Mucosa of rectum (tissue), 2 donors: ENCODE measurements around the gene ZMAT5.

Experiments
- H3K27ac ChIP-seq, 2 donors: one replicate each; pipeline ENCODE4 v1.7.0; 2013; ENCODE audit warnings: inconsistent platforms in 2 of 2, low read depth in 2 of 2, low read length in 2 of 2
- H3K27me3 ChIP-seq, 2 donors: one replicate each; pipeline ENCODE4 v1.7.0; 2013; ENCODE audit warnings: low read length in 2 of 2; ENCODE audit not compliant: control insufficient read depth in 2 of 2, insufficient read depth in 2 of 2
- H3K36me3 ChIP-seq, 2 donors: one replicate each; pipeline ENCODE4 v1.7.0; 2013; ENCODE audit warnings: low read length in 2 of 2; ENCODE audit not compliant: control insufficient read depth in 2 of 2, insufficient read depth in 2 of 2
- H3K4me1 ChIP-seq, 2 donors: one replicate each; pipeline ENCODE4 v1.7.0; 2013; ENCODE audit warnings: low read length in 2 of 2, mild to moderate bottlenecking in 1 of 2; ENCODE audit not compliant: control insufficient read depth in 2 of 2, insufficient read depth in 2 of 2
- H3K4me3 ChIP-seq, 2 donors: one replicate each; pipeline ENCODE4 v1.7.0; 2013; ENCODE audit warnings: low read length in 2 of 2
- H3K9ac ChIP-seq, 2 donors: one replicate each; pipeline ENCODE4 v1.7.0; 2013; ENCODE audit warnings: low read length in 2 of 2, low read depth in 1 of 2, mild to moderate bottlenecking in 1 of 2
- H3K9me3 ChIP-seq, 2 donors: one replicate each; pipeline ENCODE4 v1.7.0; 2013; ENCODE audit warnings: low read length in 2 of 2; ENCODE audit not compliant: control insufficient read depth in 2 of 2
- donor health status: healthy.
- donor health status: Normal muscosa, but diverticular disease.

ZMAT5 gene

DNA sequence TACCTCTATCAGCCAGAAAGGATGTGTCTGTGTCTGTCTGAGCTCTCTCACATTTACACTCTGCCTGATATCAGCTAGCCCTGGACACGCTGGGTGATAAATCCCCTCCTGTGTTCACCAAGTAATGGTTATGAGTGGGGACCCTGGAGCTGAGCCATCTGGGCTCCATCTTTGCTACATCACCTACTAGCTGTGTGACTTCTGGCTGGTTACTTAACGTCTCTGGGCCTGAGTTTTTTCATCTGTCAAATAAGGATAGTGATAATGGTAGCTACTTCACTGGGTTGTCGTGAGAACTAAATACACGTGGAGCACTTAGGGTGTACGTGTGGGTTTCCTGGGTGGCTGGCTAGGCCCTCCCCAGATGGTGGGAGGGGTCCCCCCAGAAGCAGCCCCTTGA, 23.3 kb upstream of the ZMAT5 start:
- peaks cover 56 to 57% of the 10 kb centered on the region in 2 donors for H3K36me3 ChIP-seq

DNA sequence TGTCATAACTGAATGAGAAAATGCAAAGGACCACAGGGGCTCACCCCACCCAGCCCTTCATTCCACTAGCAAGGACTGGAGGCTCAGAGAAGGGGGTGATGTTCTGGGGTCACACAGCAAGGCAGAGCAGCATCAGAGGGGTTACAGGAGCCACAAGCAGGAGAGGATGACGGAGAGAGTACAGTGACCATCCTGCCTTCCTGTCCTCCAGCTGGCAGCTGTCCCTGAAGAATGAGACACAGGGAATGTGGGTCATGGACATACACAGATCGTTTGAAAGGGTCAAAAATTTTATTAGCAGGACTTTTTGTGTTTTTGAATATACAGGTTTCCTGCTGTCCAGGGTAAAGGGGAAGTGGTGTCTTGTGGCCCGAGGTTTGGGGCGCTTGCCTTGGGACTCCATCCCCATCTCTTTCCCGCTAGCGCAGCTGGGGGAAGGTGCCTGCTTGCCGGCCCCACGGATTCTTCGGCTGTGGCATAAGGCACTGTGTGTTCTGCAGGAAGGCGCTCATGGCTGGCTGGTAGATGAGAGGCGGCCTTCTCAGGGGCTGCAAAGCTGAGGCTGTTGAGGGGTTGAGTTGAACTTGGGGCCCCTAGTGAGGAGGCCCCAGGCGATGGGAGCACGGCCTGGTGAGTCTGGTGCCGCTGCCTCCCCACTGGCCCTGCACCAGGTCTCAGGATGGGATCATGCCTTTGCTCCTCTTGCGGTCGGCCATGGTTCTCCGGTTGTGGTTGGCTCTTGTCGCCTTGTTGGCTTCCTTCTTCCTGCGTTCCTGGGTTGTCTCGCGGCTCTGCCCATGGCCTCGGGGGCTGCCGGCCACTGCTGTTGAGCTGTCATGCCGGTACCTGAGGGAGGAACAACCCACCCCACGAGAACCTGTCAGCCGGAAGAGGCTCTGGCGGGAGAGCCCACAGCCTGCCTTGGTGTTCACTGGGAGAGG, 21.8 kb upstream of the ZMAT5 start:
- Histone ChIP-seq H3K27ac (no peak overlapping the region), H3K4me3 (no peak overlapping the region), H3K9me3 (no peaks in the 10 kb centered on the region), H3K4me1 (peaks cover 0 to 4% of the 10 kb centered on the region in 2 donors), H3K27me3 (no peaks in the 10 kb centered on the region), H3K9ac (no peak overlapping the region), H3K36me3 (peaks cover 51 to 55% of the 10 kb centered on the region in 2 donors)

More for the DNA sequence above, 23.3 kb upstream of the ZMAT5 start:
- H3K4me3 ChIP-seq = no peak overlapping the region
- no peak overlapping the region for H3K9ac ChIP-seq
- H3K4me1 ChIP-seq = no peaks in the 10 kb centered on the region
- no peak overlapping the region for H3K27ac ChIP-seq
- H3K9me3 ChIP-seq = no peaks in the 10 kb centered on the region
- H3K27me3 ChIP-seq = no peaks in the 10 kb centered on the region

DNA sequence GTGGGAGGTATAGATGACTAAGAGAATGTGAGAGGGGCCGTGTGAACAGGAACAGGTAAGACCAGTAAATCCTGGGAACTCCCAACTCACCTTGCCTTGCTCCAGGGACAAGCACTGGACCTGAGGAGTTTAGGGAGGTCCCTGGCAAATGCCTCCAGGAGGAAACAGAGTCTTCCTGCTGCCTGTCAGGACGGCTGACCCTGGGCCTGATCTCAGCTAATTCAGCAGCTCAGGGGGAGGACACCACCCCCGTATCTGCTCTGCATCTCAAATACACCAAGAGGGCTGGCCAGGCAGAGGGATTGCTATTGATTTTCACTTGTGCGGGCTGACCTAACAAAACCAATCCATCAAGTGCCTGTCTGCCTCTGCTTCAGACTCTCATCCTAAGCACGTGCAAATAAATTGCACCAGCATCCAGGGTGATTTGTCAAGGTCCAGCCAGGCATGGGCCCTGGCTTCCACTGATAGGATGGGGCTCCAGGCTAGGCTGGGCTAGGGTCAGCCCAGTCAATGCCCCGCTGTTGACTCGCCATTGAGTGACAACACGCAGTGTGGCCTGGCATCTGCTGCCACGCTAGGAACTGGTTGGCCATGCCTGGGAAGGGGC, 20.7 kb upstream of the ZMAT5 start:
- Histone ChIP-seq H3K27ac (no peak overlapping the region), H3K9me3 (no peaks in the 10 kb centered on the region), H3K4me1 (peaks cover 1 to 4% of the 10 kb centered on the region in 2 donors), H3K4me3 (no peak overlapping the region), H3K36me3 (peaks cover 41 to 44% of the 10 kb centered on the region in 2 donors), H3K9ac (no peak overlapping the region), H3K27me3 (no peaks in the 10 kb centered on the region)

DNA sequence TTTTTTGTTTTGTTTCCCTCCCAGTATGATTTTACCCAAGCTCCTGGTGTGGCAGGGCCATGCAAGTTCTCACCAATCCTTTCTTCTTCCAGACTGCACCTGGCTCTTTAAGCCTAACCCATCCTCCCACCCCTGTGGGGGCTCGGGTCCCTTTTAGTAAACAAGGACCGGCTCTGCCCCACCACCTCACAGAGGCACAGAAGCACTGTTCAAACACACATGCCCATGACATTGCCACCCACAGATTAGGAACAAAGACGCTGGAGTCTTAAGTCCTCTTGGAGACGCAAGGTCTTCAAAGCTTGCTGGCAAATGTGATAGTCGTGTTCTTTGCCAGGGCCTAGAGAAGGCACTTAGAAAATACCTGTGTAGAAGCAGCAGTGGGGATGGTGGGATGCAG, 19.2 kb upstream of the ZMAT5 start:
- no peak overlapping the region for H3K4me3 ChIP-seq
- no peak overlapping the region for H3K27ac ChIP-seq
- H3K4me1 ChIP-seq = peaks cover 10 to 12% of the 10 kb centered on the region in 2 donors
- no peak overlapping the region for H3K9ac ChIP-seq
- H3K36me3 ChIP-seq = peaks cover 29 to 31% of the 10 kb centered on the region in 2 donors
- H3K27me3 ChIP-seq = no peaks in the 10 kb centered on the region
- H3K9me3 ChIP-seq = no peaks in the 10 kb centered on the region

DNA sequence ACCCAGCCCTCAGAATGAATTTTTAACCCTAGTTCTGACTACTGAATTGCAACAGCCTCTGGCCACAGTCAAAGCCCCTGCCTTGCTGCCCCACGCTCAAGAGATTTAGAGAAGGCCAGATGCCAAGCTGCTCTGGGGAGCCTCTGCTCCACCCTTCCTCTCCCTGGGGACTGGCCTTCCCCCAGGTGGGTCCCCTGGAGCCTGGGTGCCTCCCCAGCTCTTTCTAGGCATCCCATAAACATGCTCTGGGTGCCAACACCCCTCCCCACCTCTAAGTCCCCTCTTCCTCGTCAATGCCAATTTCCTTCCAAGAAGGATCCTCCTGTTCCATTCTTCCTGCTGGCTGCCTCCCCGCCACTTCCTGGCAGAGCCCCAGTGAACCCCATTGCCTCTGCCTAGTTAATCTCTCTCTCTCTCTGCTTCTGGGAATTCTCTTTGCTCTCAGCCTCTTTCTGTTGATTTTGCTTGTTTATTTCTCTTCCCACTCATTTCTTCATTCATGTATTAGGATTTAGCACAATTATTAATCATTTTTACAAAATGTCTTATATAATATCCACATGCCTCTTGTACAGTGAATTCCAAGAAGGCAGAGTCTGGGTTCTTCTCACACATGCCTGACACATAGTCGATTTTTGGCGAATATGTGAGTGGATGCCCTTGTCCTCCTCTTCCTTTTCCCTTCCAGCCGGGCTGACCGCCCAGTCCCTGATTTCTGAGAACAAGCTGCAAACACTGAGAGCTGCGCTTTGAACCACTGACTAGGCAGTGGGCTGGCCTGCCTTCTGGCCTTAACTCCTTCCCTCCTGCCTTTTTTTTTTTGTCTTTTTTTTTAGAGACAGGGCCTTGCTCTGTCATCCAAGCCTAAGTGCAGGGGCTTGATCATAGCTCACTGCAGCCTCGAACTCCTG, 17.9 kb upstream of the ZMAT5 start:
- Histone ChIP-seq H3K4me1 (peaks cover 10 to 12% of the 10 kb centered on the region in 2 donors), H3K4me3 (no peak overlapping the region), H3K36me3 (peaks cover 17 to 22% of the 10 kb centered on the region in 2 donors), H3K9ac (no peak overlapping the region), H3K27ac (peak overlapping the region in 1 of 2 donors; percentile 15), H3K9me3 (no peaks in the 10 kb centered on the region), H3K27me3 (no peaks in the 10 kb centered on the region)

DNA sequence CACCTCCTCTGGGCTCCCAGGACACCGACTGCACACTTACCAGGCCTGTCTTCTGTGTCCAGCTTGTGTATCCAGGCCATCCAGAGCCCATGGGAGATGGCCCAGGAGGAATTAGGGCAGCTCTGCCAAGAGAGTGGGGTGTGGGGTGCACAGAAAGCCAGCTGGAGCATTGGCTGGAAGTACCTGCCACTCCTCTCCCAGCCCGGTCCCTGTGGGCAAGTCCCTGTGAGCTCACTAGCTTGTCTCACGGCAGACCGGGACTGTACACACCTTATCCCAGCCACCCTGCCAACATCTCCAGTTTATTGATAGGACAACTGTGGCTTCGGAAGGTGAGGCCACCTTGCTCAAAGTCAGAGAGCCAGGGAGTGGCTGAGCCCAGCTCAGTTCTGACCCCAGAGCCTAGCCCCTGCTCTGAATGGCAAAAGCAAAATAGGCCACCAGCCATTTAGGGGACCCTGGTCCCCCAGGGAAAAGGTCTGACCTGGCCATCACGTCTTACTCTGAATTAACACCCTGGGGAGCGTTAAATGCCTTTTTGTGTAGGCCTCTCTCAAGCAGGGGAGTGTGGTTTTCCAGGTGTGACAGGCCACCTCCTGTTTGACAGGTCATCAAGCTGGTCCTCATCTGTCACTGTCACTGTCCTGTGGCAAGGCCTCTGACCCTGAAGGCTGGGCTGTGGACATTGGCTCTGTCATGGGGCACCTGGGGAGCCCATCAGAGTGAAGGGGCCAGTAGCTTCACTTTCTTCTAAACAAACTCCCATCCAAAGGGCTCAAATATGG, 15.4 kb upstream of the ZMAT5 start:
- Histone ChIP-seq H3K9me3 (no peaks in the 10 kb centered on the region), H3K4me1 (peaks cover 10 to 12% of the 10 kb centered on the region in 2 donors), H3K36me3 (peaks cover 0 to 3% of the 10 kb centered on the region in 2 donors), H3K4me3 (no peak overlapping the region), H3K9ac (peak overlapping the region; percentile 24 to 26), H3K27ac (peak overlapping the region; percentile 25 to 72), H3K27me3 (no peaks in the 10 kb centered on the region)

DNA sequence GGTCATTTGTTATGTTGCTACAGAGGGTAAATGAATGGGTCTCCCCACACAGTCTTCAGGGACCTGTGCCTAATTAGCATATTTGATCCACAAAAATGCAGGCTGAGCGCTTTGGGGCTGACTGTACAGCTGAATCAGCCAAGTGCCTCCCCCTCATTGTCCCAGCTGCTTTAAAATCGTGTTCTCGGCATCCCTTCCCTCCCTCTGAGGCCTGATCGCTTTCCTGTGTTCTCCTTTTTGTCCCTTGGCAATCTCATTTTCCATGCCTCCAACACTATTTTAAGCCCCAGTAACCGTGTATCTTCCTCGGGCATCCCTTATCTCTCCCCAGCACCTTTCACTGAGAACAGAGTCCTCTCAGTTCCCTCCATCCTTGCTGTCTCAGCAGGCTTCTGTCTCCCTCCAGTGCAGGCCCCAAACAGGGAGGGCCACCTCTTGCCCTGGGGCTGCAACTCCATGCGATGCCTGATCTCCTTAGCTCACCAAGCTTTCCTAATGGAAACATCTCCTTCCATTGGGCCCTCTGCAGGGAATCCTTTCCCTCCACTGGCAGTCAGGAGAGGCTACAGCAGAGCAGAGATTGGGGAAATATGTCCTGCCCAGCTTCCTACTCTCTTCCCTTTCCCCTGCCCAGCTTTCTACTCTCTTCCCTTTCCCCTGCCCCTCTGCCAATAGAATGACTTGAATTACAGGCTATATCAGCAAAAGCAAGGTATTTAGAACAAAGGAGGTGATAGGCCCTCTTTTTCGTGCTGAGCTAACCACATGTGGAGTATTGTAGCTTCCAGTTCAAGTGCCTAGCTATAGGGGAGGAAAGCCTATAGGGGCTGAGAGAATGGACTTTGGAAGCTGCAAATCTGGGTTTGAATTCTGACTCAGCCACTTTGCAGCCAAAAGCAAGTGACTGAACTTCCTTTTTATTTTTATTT, 14.2 kb upstream of the ZMAT5 start:
- H3K4me3 ChIP-seq = no peak overlapping the region
- H3K9me3 ChIP-seq = no peaks in the 10 kb centered on the region
- peaks cover 10 to 12% of the 10 kb centered on the region in 2 donors for H3K4me1 ChIP-seq
- H3K36me3 ChIP-seq = no peaks in the 10 kb centered on the region
- H3K27me3 ChIP-seq = no peaks in the 10 kb centered on the region
- peak overlapping the region in 1 of 2 donors; percentile 23 for H3K27ac ChIP-seq
- H3K9ac ChIP-seq = no peak overlapping the region

DNA sequence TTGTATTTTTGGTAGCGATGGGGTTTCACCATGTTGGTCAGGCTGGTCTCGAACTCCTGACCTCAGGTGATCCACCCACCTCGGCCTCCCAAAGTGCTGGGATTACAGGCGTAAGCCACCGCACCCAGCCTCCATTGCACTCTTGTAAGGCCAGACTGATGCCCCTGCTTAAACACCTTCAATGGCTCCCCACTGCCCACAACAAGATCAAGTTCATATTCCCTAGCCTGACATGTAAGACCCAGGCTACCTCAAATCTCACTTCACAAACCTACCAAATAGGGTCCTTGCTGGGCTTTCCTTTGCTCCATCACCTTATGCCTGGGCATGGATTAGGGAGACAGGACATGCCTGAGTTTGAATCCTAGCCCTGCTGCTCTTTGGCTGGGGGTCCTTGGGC, 13.4 kb upstream of the ZMAT5 start:
- Histone ChIP-seq H3K36me3 (no peaks in the 10 kb centered on the region), H3K4me3 (no peak overlapping the region), H3K27ac (no peak overlapping the region), H3K9ac (no peak overlapping the region), H3K4me1 (peaks cover 10 to 12% of the 10 kb centered on the region in 2 donors), H3K27me3 (no peaks in the 10 kb centered on the region), H3K9me3 (no peaks in the 10 kb centered on the region)
